SW 1271 (cell line): ENCODE measurements around the gene NRXN3.

Source experiments
- DNase-seq, 2 experiments: peaks; one replicate each; lab custom pipeline; 2025; lab: John Stamatoyannopoulos, UW

The NRXN3 gene

DNA sequence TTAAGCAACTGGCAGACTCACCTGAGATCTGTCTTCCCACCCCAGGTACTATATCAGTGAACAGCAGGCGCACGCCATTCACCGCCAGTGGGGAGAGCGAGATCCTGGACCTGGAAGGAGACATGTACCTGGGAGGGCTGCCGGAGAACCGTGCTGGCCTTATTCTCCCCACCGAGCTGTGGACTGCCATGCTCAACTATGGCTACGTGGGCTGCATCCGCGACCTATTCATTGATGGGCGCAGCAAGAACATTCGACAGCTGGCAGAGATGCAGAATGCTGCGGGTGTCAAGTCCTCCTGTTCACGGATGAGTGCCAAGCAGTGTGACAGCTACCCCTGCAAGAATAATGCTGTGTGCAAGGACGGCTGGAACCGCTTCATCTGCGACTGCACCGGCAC, 544.5 kb downstream of the NRXN3 start:
- DNase-seq = no peak

DNA sequence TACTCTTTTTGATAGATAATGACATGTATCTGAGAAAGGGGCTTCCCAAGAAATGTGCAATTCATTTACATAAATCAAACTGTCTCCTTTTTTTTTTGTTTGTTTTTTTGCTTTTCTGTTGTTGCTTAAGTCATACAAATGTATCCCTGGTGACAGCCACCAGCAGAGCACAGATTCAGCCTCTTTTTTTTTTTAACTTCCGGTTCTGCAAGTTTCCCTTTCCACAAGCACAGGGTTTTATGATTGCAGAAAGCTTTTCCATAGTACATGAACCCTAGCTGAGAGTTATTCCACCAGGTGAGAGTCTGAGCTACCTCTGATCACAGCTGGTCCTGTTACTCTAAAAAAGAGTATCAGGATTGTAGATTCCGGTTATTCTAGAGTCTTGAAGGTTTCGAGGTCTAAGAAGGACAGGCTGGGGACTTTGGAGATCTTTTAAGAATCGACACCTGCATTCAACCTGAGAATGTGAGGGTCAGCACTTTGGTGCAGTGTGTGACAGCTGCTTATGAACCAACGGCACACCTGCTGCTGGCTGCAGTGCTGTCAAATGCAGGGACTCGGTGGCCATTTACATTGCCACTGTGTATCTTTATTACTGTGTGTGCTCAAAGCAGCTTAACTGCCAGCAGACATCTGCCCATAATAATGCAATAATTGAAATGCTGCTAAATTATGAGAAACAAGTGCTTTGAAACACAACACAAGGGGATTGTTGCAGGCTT, 551.7 kb downstream of the NRXN3 start:
- no peak for DNase-seq

DNA sequence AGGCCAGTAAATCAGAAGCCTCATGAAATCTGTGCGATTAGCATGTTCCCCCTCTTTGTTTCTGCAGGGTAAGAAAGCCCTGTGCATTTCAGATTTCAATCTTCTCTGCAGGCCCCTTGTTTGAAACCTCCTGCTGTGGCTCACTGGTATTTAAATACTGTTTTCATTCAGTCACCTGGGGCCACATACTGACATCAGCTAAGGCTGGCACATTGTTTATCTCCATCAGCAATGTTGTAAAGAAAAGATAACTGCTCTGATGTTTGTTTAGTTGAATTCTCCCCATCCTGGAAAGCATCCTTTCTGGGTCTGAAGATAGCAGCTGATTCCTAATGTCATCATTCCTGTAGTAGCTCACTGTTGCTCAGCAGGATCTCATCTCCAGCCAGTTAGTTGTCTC, 554.9 kb downstream of the NRXN3 start:
- no peak for DNase-seq

DNA sequence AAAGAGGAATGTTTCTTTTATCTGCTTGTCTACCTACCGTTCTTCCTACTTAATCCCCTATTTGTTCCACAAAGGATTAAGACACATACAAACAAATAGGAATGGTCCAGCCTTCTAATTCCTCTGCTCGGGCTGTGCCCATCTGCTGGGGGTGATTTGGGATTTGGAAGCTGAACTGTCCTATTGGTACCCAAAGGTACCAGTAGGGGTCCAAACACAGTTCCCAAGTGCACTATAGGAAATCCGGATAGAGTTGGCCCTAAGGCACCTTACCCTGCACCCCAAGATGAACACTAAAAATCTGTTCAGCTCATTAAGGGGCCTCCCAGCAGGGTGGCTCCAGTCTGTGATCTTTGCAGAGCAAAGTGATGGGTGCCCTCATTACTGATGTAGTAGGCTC, 566.9 kb downstream of the NRXN3 start:
- DNase-seq = no peak

DNA sequence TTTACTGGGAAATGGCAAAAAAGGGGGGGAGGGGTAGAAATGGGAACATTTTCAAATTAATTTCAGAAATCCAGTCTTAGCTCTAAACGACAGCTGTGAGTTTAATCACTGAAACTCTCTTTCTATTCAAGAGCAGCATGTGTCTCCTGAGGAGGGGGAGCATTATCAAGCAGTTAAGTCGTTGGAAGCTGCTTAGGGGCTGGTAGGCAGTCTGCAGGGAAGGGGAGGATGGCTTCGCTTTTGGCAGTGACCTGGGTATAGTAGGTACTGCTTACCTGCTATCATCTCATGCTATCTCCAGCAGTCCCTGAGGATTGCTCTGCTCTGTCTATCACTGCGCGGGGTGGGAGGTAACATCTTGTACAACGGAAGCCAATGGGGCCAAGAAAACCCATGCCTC, 567.4 kb downstream of the NRXN3 start:
- no peak for DNase-seq

DNA sequence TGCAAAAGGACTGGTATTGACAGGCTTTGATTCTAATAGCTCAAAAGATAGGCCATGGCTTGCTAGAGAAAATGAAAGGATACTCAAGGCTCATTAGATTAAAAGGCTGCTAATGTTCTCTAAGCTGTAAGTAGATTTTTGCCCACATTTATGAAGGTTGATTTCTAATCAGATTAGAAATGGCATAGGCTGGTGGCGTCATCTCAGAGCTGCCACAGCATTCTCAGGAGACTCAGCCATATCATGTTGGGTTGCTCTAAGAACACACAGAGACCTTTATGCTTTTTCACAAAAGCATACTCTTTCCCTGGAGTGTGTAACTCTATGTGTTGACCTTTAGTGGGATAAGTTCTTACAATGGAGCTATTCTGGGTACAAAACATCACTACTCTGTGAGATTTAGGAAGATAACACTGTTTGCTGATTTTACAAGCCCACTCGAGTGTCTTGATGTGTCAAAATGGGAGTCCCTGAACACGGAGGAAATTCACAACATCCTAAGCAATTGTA, 576.0 kb downstream of the NRXN3 start:
- DNase-seq = no peak

DNA sequence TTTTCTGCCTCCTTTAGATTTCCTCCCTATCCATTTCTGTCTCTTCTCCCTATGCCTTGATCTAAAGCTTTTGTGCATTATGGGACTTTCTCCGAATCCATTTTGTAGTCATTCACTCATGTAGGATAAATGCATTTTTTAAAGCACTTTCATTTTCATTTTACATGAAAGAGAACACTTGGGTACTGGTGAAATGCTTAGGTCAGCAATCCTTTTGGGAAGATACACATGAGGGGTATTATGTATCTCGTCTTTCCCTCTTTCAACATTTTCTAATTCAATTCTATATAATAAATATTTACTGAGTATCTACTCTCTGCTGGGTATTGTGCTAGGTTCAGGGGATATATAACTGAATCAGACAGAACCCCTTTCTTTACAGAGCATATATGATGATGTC, 577.6 kb downstream of the NRXN3 start:
- no peak for DNase-seq

DNA sequence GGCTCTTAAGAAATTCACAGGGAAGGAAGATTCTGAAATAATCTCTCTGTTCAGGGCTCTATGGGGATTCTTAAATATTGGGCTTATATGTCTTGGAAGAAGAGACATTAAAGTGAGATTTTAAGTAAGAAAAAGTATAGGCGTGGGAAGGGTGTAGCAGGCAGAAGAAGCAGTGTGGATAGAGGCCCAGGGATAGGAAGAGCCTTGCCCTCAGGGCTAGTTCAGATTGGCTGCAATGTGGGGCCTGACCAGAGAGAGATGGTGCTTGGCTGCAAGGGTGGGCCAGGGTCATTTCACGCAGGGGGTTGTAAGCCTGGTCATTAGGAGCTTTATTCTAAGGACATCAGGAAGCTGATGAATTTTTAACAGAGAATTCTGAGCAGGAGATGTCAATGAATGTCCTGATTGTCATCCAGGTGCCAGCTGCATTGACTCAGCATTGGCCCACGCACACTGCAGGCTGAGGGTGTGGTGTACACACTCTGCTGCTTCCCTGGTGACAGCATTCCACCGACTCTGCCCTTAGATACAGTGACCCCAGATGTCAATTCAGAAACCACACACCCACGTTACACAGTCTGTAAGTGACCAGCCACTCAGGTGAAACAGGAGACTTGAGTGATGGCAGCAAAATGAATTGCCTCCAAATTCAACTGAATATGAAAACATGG, 582.5 kb downstream of the NRXN3 start:
- DNase-seq = no peak

DNA sequence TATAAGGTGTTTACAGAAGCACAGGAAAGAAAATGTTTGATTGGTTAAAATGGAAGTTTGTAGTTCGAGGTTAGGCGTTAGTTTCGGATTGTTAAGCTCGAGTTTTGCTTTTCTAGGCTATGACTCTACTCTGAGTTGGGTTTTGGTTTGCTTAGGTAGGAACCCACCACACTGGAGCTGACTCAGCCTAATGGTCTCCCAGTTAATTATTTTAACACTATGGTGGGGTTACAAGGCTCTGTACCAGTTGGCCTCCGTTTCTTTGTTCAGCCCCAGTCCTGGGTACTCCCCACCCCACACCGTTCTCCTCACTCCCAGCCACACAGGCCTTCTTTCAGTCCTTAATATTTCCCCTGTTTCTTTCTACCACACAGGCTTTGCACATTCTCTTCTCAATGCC, 583.9 kb downstream of the NRXN3 start:
- DNase-seq = no peak

DNA sequence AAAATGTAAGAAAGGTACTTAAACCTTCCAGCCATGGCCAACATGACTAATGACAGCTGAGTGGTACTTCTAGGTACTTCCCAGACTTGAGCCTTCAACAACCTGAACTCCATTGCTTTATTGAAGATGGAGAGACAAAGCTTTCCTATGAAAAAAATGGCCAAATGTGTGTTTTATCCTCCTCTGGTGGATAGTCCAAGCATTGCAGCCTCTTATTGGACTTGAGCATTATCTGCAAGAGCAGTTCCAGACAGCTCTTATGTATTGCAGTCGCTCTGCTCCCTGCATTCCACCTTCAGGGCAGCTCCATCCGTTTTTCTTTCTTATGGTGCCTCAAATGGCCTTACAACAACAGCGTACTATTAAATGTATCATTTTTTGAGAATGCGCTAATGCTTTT, 588.2 kb downstream of the NRXN3 start:
- peak; percentile 20 to 52 for DNase-seq

DNA sequence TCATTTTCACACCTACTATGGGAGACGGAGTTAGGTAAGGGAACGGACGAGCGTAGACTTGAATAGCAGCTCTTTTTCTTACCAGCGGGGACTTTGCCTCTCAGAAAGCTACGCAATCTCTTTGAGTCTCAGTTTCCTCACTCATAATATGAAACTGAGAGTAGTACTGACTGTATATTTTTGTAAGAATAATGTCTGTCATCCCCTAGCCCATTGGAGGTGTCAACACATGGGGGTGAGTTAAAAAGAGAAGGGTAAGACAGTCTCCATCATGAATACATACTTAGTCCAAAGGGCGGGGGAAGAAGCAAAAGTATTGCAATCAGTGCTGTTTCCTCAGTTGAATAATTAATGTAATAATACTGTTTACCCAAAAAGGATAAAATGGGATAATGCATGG, 592.2 kb downstream of the NRXN3 start:
- DNase-seq = no peak

DNA sequence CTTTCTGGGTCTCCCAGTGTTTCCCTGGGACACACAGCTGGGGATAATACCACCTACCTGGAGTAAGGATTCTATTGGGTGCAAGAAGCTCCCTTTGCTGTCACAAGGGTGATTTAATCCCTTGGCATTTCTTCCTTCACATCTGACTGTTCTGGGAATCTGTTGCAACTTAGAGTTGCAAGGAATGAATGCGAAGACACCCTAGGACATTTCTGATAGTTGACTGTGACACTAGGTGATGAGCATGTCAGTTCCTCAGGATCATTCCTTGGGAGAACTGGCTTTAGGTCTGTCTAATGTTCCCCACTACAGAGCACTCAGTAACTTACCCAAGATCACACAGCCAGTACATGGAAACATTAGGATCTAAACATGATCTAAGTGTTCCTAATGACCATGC, 593.6 kb downstream of the NRXN3 start:
- DNase-seq = no peak

DNA sequence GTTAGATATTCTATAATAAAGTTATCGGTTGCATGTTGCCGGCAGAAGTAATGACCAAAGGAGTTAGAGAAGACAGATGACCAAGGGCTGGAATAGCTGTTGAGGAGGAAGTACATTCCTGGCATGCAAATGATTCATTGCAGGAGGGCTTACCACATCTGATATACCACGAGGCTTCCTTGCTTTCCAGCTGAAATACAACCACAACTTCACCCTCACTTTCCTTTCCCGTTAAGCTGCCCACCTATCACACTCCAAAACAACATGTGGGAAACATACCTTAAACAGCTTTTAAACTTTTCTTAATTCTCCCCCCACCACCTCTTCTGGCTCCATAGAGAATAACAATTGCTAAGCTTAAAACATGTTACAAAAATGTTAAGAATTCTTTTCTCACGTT, 594.1 kb downstream of the NRXN3 start:
- peak in 1 of 2 experiments; percentile 3 for DNase-seq

DNA sequence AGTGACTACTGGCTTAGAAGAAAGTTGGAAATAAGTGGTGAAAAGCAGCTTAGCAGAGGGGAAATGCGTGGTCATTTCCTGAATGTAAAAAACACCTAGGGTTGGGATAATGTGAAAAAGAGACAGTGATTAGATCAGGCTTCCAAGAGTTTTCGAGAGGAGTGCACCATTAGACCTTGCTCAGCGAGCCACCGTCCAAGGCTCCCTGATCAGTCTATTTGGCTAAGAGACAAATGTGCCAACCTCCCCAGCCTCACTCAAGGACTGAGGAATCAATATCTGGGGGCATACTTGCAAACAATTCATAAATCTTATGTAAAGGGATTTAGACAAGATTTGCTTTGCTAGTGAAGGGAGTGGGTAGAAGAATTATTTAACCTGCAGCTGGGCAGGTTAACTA, 594.5 kb downstream of the NRXN3 start:
- DNase-seq = no peak

DNA sequence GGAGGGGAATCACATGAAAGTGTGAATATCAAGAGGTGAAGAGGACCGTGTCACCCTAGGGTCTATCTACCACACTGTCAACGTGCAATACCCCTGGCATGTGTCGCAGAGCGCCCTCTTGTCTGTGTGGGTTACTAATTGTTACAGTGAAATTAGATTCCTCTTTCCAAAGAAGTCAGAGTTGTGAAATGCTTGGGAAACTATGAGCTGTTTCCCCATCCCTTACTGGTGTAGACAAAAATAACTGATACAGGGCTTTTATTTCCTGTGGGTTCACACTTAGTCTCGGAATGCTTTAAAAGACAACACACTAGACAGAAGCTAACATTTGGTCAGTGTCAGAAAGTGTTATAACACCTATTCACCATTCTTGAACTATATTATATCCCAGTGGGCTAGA, 597.3 kb downstream of the NRXN3 start:
- DNase-seq = no peak

DNA sequence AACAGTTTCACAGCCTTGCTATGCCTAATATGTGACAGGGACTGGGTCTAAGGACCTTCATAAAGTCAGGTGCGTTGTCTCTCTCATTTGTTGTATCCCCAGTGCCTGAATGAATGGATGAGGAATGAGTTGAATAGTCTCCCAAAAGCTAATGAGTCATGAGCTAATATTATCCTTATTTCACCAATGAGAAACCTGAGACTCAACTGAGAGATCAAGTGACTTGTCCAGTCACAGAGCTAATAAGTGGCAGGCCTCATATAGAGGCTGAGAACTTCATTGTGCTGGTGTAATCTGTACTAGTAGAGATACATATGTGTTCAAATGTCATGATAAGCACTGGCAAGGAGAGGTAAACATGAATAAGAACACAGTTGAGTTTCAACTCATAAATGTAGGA, 612.4 kb downstream of the NRXN3 start:
- no peak for DNase-seq

DNA sequence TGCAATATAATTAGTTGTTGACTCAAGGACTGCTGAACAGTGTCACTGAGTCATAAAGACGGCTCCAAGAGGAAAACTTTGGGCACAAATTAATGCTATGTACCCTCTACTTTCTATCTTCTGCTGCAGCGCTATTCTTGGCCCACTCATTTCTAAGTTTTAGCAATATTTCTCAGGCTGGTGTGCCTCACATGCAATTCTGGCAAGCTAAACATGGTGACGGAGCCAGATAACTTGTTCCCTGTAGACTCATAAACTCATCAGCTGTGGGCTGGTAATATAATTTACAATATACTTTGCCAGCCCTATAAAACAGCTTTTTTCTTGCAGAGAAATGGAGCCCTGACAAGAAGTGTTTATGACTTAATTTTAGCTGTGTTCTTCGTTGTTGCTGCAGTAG, 615.1 kb downstream of the NRXN3 start:
- no peak for DNase-seq

DNA sequence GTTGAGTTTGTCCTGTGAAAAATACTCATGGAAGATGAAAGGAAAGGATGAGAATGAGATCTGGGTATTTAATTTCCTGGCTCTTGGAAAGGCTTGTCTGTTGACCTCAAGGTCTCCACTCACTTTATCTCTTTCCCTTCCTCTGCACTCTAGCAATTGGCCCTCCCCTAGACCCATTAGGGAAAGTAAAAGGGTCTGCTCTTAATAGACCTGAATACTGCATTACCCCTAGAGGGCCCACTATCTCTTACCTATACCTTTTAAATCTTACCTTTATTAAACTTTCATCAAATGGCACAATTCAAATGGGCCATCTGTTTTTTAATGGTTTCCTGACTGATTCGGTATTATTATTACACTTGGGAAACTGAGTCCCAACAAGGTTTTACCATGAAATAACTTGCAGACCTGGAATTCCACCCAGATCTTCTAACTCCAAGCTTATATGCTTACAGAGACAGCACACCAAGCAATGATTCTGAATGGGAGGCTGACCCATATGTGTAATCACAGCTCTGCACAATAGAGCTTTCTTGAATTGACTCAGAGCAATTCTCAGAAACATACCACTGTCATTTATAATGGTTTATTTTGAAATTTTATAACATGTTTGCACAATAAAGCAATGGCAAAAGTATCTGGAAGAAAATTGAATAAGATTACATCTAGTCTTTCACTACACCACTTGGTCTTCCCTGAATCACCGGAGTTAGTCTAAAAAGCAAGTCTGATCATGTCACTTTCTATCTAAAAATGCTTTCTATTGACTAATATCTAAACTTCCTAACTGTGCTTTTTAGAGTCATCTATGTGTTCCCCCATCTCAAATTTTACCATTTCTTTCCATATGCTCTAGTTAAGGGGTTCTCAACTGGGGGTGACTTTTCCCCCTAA, 618.5 kb downstream of the NRXN3 start:
- DNase-seq = no peak

DNA sequence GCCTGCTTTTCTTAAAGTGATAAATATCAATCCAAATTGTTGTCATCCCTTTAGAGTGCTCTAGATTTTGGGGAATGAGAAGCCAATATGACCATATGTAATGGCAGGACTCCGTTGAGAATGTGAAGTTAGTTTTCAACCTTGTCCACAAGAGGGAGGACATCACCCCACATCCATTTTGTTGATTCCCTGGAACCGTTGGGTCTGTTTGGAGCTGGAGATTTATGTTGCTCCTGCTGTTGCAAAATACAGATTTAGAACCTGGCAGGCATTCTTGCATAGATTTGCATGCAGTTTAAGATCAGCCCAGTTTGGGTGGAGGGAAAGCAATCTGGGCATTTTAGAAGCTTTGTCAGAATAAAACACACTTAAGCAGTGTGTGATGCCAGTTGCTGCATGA, 620.1 kb downstream of the NRXN3 start:
- DNase-seq = no peak

DNA sequence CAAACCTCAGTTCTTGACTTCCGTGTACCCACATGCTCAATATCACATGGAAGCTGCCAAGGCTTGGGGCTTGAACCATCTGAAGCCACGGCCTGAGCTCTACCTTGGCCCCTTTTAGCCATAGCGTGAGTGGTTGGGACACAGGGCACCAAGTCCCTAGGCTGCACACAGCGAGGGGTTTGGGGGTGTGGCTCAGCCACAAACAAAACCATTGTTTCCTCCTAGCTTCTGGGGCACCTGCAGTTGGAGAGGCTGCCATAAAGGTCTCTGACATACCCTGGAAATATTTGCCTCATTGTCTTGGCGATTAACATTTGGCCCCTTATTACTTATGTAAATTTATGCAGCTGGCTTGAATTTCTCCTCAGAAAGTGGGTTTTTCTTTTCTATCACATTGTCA, 628.6 kb downstream of the NRXN3 start:
- no peak for DNase-seq

DNA sequence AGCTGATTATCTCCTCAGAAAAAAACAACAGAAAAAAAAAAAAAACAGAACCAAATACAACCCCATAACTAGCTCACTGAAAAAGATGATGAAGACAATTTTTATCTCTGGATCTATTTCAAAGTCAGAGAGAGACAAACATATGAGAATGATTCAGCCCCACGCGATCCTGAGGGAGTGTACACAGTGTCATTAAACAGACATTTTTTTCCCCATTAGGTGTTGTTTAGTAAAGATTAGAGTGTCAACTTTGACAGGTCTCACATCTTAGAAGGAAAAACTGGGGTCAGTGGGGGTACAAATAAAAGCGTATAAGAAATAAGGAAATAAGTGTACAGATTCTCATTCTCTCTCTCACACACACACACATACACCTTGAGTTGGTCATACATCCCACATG, 635.4 kb downstream of the NRXN3 start:
- DNase-seq = no peak

DNA sequence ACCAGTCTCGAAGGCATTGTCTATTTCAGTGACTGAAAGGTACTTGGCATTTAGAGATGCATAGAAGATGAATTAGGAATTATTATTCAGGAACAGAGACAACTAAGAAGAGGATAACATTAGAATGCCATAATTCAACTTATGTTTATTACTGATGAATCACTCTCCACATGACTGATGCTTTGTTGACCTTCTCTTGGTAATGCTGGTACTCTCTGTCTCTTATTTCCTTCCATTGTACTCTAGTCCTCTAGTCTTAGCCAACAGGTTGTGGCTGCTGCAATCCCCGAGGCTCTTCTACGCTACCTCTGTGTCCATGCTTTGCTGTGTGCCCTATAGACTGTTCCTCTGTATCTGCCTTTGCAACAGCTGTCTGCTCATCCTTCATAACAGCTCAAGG, 652.9 kb downstream of the NRXN3 start:
- DNase-seq = no peak

DNA sequence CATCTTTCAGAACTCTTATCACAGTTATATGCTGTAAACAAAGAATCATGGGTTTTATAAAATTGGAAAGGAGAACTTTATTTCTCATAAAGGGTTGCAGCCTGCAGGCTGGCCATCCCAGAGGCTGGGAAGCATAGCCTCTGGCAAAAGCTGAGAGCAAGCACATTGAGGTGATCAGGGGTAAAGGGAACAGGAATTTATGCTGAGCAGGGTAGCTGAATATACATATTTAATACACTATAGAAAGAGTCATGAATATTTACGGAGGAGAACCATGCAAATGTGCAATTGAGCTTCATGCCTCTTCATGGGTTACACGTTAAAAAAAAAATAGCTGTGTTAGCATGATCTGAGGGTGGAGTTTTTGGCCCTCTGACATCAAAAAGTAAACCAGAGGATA, 653.3 kb downstream of the NRXN3 start:
- no peak for DNase-seq
